ENCODE data around the gene GPC6.

- TF ChIP-seq EZH2 (optimal IDR thresholded peaks at IDR 0.05; ENCODE audit: low read depth, low read length) (no peak), CTCF (IDR thresholded peaks at IDR 0.05; ENCODE audit: low read length) (no peak)
Measured at GRCh38 chr13:93778548-93778947, 551.9 kb downstream of the GPC6 start.
